ENCODE results near the gene PCDHGB6. TPM values are rescaled to one million over a fixed set of nuclear protein-coding genes. Genes with fewer than 3 reads are reported as not detected.
"Not testable (repeated sequence)": the region's sequence is repeated elsewhere in the genome, so short reads cannot be mapped to it uniquely, and the experiment has no call there.

PCDHGB6 gene
- total and polyA plus RNA-seq, 2 experiments from 2014 or later, result 13.1 to 13.6 TPM

DNA sequence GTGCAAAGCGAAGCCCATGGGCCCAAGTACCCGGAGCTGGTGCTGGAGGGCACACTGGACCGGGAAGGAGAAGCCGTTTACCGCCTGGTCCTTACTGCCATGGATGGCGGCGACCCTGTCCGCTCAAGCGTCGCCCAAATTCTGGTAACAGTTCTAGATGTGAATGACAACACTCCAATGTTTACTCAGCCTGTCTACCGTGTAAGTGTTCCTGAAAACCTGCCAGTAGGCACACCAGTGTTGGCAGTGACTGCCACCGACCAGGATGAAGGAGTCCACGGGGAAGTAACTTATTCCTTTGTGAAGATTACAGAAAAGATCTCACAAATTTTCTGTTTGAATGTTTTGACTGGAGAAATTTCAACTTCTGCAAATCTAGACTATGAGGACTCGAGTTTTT, 33.2 kb upstream of the PCDHGB6 start:
- H3K9me3 ChIP-seq (ENCODE audit: low read depth), result no peaks in the 10 kb centered on the region
- no peaks in the 10 kb centered on the region for H3K79me2 ChIP-seq
- H3K27ac ChIP-seq, result no peak overlapping the region
- DNase-seq (ENCODE audit: low spot score), result no peak
- no peak for TF ChIP-seq EZH2phosphoT487 (IDR thresholded peaks at IDR 0.05; ENCODE audit: low read depth, severe bottlenecking, unreplicated experiment)
- TF ChIP-seq CTCF (IDR thresholded peaks at IDR 0.05; ENCODE audit: poor library complexity), result no peak
- TF ChIP-seq EZH2 (IDR thresholded peaks at IDR 0.05; ENCODE audit: borderline replicate concordance), result no peak
- H3K27me3 ChIP-seq, result no peaks in the 10 kb centered on the region
- H4K20me1 ChIP-seq (ENCODE audit: insufficient read depth, poor library complexity, severe bottlenecking), result no peaks in the 10 kb centered on the region
- no peaks in the 10 kb centered on the region for H3K9me2 ChIP-seq (replicated peaks; ENCODE audit: insufficient read depth)
- H3K36me3 ChIP-seq (replicated peaks; ENCODE audit: insufficient read depth, low read depth), result no peaks in the 10 kb centered on the region
- no peak overlapping the region for H3K4me2 ChIP-seq
- WGBS (ENCODE audit: low lambda C conversion rate, missing lambda C conversion rate), result 94% methylated on average over 14 of the region's 14 CpGs
- H3K4me3 ChIP-seq, result no peak overlapping the region
- H2AFZ ChIP-seq, result no peak overlapping the region
- H3K4me1 ChIP-seq (ENCODE audit: insufficient read depth), result no peaks in the 10 kb centered on the region

GRCh38 chr5:141375444-141376155, 32.2 kb upstream of the PCDHGB6 start:
- H3K36me3 ChIP-seq (replicated peaks; ENCODE audit: insufficient read depth, low read depth); H3K4me2 ChIP-seq; H3K79me2 ChIP-seq; H3K4me3 ChIP-seq; H3K27me3 ChIP-seq; H3K27ac ChIP-seq; H3K9me2 ChIP-seq (replicated peaks; ENCODE audit: insufficient read depth); H3K4me1 ChIP-seq (ENCODE audit: insufficient read depth); DNase-seq (ENCODE audit: low spot score); H2AFZ ChIP-seq; H4K20me1 ChIP-seq (ENCODE audit: insufficient read depth, poor library complexity, severe bottlenecking); H3K9me3 ChIP-seq (ENCODE audit: low read depth): not testable (repeated sequence)
- 97% methylated on average over 31 of the region's 48 CpGs for WGBS (ENCODE audit: low lambda C conversion rate, missing lambda C conversion rate)

DNA sequence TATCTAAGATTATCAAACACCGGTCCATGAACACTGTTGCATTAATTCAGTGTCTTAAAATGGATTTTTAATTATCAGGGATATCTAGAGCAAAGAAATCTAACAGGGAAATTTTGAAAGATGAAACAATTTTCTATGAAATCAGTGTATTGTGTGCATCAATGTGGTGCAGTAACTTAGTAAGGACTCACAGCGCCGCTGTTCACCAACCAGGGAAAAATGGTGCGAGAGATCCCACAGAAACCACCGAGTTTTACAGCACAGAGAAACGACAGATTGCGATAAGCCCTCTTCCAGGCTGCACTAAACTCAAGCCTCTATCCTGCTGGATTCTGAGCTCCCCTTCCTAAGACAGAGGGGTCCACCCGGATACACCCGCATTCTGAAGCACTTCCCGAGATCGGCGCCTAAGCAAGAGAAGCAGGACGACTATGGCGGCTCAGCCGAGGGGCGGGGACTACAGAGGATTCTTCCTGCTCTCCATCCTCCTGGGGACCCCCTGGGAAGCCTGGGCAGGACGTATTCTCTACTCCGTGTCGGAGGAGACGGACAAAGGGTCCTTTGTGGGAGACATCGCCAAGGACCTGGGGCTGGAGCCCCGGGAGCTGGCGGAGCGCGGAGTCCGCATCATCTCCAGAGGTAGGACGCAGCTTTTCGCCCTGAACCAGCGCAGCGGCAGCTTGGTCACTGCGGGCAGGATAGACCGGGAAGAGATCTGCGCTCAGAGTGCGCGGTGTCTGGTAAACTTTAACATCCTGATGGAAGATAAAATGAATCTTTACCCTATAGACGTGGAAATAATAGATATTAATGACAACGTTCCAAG, 25.1 kb upstream of the PCDHGB6 start, which contains the start of gene PCDHGA7:
PCDHGA7 (plus strand) TSS at position 274 of the 826 bp plus-strand sequence; CDS start at position 432, 158 bp downstream.
- Histone ChIP-seq H4K20me1 (ENCODE audit: insufficient read depth, poor library complexity, severe bottlenecking) (no peaks in the 10 kb centered on the region), H3K36me3 (replicated peaks; ENCODE audit: insufficient read depth, low read depth) (no peaks in the 10 kb centered on the region), H3K9me3 (ENCODE audit: low read depth) (no peaks in the 10 kb centered on the region), H3K27ac (no peak within 1 kb of the TSS), H3K9me2 (replicated peaks; ENCODE audit: insufficient read depth) (no peaks in the 10 kb centered on the region), H3K79me2 (no peaks in the 10 kb centered on the region), H3K4me2 (no peak within 1 kb of the TSS), H3K4me1 (ENCODE audit: insufficient read depth) (no peaks in the 10 kb centered on the region), H2AFZ (no peak within 1 kb of the TSS), H3K27me3 (no peaks in the 10 kb centered on the region), H3K4me3 (no peak within 1 kb of the TSS)
- no peak for DNase-seq (ENCODE audit: low spot score)
- TF ChIP-seq EZH2phosphoT487 (IDR thresholded peaks at IDR 0.05; ENCODE audit: low read depth, severe bottlenecking, unreplicated experiment) (no peak), CTCF (IDR thresholded peaks at IDR 0.05; ENCODE audit: poor library complexity) (no peak), EZH2 (IDR thresholded peaks at IDR 0.05; ENCODE audit: borderline replicate concordance) (no peak)
- 95% methylated on average over 37 of the region's 37 CpGs for WGBS (ENCODE audit: low lambda C conversion rate, missing lambda C conversion rate)

GRCh38 chr5:141383345-141383744, 24.5 kb upstream of the PCDHGB6 start:
- 96% methylated on average over 21 of the region's 21 CpGs for WGBS (ENCODE audit: low lambda C conversion rate, missing lambda C conversion rate)
- H3K27me3 ChIP-seq, result no peaks in the 10 kb centered on the region

More at GRCh38 chr5:141383345-141383744, 24.5 kb upstream of the PCDHGB6 start:
- H2AFZ ChIP-seq, result no peak overlapping the region
- H3K27ac ChIP-seq, result no peak overlapping the region
- no peaks in the 10 kb centered on the region for H3K79me2 ChIP-seq
- no peak overlapping the region for H3K4me3 ChIP-seq
- no peak for DNase-seq (ENCODE audit: low spot score)
- peaks cover 1% of the 10 kb centered on the region for H3K9me3 ChIP-seq (ENCODE audit: low read depth)
- H3K4me2 ChIP-seq, result no peak overlapping the region
- H3K36me3 ChIP-seq (replicated peaks; ENCODE audit: insufficient read depth, low read depth), result no peaks in the 10 kb centered on the region
- no peaks in the 10 kb centered on the region for H4K20me1 ChIP-seq (ENCODE audit: insufficient read depth, poor library complexity, severe bottlenecking)
- no peaks in the 10 kb centered on the region for H3K4me1 ChIP-seq (ENCODE audit: insufficient read depth)
- no peaks in the 10 kb centered on the region for H3K9me2 ChIP-seq (replicated peaks; ENCODE audit: insufficient read depth)
- TF ChIP-seq EZH2phosphoT487 (IDR thresholded peaks at IDR 0.05; ENCODE audit: low read depth, severe bottlenecking, unreplicated experiment) (no peak), EZH2 (IDR thresholded peaks at IDR 0.05; ENCODE audit: borderline replicate concordance) (no peak), CTCF (IDR thresholded peaks at IDR 0.05; ENCODE audit: poor library complexity) (no peak)
